GM23248 (cell line): ENCODE results near the gene EVL.

Source experiments
- EZH2 ChIP-seq: fragments of 200-600 bp; sonication (generic); IDR thresholded peaks from 2 replicates; pipeline ENCODE4 v1.6.1; 2018; ENCODE audit warnings: antibody characterized with exemption, mild to moderate bottlenecking; ENCODE audit not compliant: insufficient read depth, poor library complexity, severe bottlenecking
- EZH2phosphoT487 ChIP-seq: fragments of 200-600 bp; sonication (generic); IDR thresholded peaks from 2 replicates; pipeline ENCODE4 v1.6.1; 2018; ENCODE audit warnings: antibody characterized with exemption, moderate library complexity, mild to moderate bottlenecking, low read depth; ENCODE audit not compliant: insufficient read depth

DNA sequence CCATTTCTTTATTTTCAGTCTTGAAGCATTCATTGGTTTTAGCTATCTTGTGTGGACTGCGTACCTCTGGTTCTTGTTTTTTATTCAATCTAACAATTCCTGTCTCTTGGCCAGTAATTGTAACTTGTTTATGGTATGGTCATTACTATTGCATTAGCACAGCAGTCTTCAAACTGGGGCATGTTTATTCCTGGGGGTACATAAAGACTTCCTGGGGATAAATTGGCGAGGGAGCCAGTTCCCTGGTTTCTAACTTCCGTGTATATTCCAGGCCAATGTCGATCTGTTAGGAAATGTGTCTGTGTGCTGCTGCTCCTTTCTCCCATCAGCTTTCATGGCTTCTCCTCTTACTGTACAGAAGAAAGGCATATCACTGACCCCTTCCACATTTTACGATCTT is 13.7 kb upstream of the EVL start:
- TF ChIP-seq EZH2phosphoT487 (no peak), EZH2 (no peak)
